ENCODE data around the gene AQP12B. TPM values are rescaled to one million over a fixed set of nuclear protein-coding genes. Genes with fewer than 3 reads are reported as not detected.
"Not testable (repeated sequence)": the region's sequence is repeated elsewhere in the genome, so short reads cannot be mapped to it uniquely, and the experiment has no call there.

Gene AQP12B
- polyA plus RNA-seq, 1 of the 3 experiments (the other 2 are of a cell fraction), result not detected

- TF ChIP-seq SMC3 (IDR thresholded peaks at IDR 0.05; ENCODE audit: low read depth, low read length), result no peak
- TF ChIP-seq POLR2AphosphoS5 (IDR thresholded peaks at IDR 0.05; ENCODE audit: low read depth, low read length), result no peak
- no peak for TF ChIP-seq FOXM1 (IDR thresholded peaks at IDR 0.05; ENCODE audit: low read depth)
- no peak for TF ChIP-seq FOXJ3 (CRISPR knock-in tag; IDR thresholded peaks at IDR 0.05)
- no peak for TF ChIP-seq RAD21 (IDR thresholded peaks at IDR 0.05; ENCODE audit: low read length)
- no peak for TF ChIP-seq MXI1 (IDR thresholded peaks at IDR 0.05; ENCODE audit: low read depth, low read length)
- TF ChIP-seq USF1 (IDR thresholded peaks at IDR 0.05; ENCODE audit: borderline replicate concordance, low read depth), result no peak
Observed at GRCh38 chr2:240662681-240663080, 20.0 kb downstream of the AQP12B start (continued).

- H3K9me3 ChIP-seq; H3K9ac ChIP-seq; H2AFZ ChIP-seq (ENCODE audit: low read depth); H3K4me3 ChIP-seq (ENCODE audit: low read depth in 2 of 2, low read length in 1 of 2); H3K4me1 ChIP-seq (ENCODE audit: control insufficient read depth in 1 of 2, insufficient read depth in 2 of 2, low read depth in 1 of 2, low read length in 1 of 2); H4K20me1 ChIP-seq (ENCODE audit: insufficient read depth); H3K79me2 ChIP-seq (ENCODE audit: insufficient read depth); DNase-seq; H3K9me2 ChIP-seq; POLR2A ChIA-PET; H3F3A ChIP-seq (replicated peaks; ENCODE audit: insufficient read depth); H3K36me3 ChIP-seq (replicated peaks in 1 of 2; ENCODE audit: control insufficient read depth in 1 of 2, insufficient read depth in 2 of 2, low read length in 1 of 2); H3K4me2 ChIP-seq; H3K27ac ChIP-seq (ENCODE audit: low read depth in 2 of 2, low read length in 1 of 2): not testable (repeated sequence)
- WGBS (ENCODE audit: low lambda C conversion rate), result 54% methylated on average over 7 of the region's 7 CpGs
- H3K27me3 ChIP-seq (ENCODE audit: insufficient read depth), result peaks cover 12% of the 10 kb centered on the region; the same call in 1 of the 2 replicates
- CTCF ChIA-PET, result interaction anchor here (1.2 kb wide), 1 partner anchor 62 kb away, joined by 3 read pairs; no protein-coding TSS in a partner anchor
Observed at GRCh38 chr2:240659883-240660282, 22.8 kb downstream of the AQP12B start.

- Histone ChIP-seq H3K4me2 (no peak overlapping the region), H3F3A (replicated peaks; ENCODE audit: insufficient read depth) (no peaks in the 10 kb centered on the region), H3K27me3 (ENCODE audit: insufficient read depth) (peaks cover 15% of the 10 kb centered on the region; the same call in 1 of the 2 replicates), H3K9me2 (no peaks in the 10 kb centered on the region), H3K9ac (no peak overlapping the region), H3K4me3 (ENCODE audit: low read depth in 2 of 2, low read length in 1 of 2) (no peak overlapping the region), H3K27ac (ENCODE audit: low read depth in 2 of 2, low read length in 1 of 2) (no peak overlapping the region), H3K79me2 (ENCODE audit: insufficient read depth) (no peaks in the 10 kb centered on the region), H2AFZ (ENCODE audit: low read depth) (0 out of 2 replicates have a peak overlapping the region, but pooled peaks have one; percentile 29), H4K20me1 (ENCODE audit: insufficient read depth) (no peaks in the 10 kb centered on the region), H3K4me1 (ENCODE audit: control insufficient read depth in 1 of 2, insufficient read depth in 2 of 2, low read depth in 1 of 2, low read length in 1 of 2) (no peaks in the 10 kb centered on the region), H3K9me3 (no peaks in the 10 kb centered on the region), H3K36me3 (replicated peaks in 1 of 2; ENCODE audit: control insufficient read depth in 1 of 2, insufficient read depth in 2 of 2, low read length in 1 of 2) (no peaks in the 10 kb centered on the region)
- no peak for DNase-seq
- WGBS (ENCODE audit: low lambda C conversion rate), result 32% methylated on average over 10 of the region's 10 CpGs
- ChIA-PET POLR2A (no interaction called here), CTCF (interaction anchor here (1.1 to 1.5 kb wide), 2 partner anchors 17 to 48 kb away, joined by 3 read pairs; no protein-coding TSS in a partner anchor)
- TF ChIP-seq CTCF (IDR thresholded peaks at IDR 0.05), result no peak
- TF ChIP-seq NFIC (IDR thresholded peaks at IDR 0.05; ENCODE audit: borderline replicate concordance), result no peak
- no peak for TF ChIP-seq EZH2phosphoT487 (IDR thresholded peaks at IDR 0.05; ENCODE audit: borderline replicate concordance, low read depth)
- no peak for TF ChIP-seq FOSL2 (IDR thresholded peaks at IDR 0.05; ENCODE audit: borderline replicate concordance, low read depth)
- no peak for TF ChIP-seq RXRA (IDR thresholded peaks at IDR 0.05; ENCODE audit: borderline replicate concordance, low read depth)
- no peak for TF ChIP-seq GABPA (IDR thresholded peaks at IDR 0.05; ENCODE audit: low read depth)
- TF ChIP-seq USF1 (IDR thresholded peaks at IDR 0.05; ENCODE audit: borderline replicate concordance, low read depth), result no peak
- TF ChIP-seq SIN3A (IDR thresholded peaks at IDR 0.05; ENCODE audit: borderline replicate concordance, low read depth, low read length), result no peak
- no peak for TF ChIP-seq REST (IDR thresholded peaks at IDR 0.05; ENCODE audit: low read depth, low read length)
Observed at GRCh38 chr2:240655931-240656886, 26.5 kb downstream of the AQP12B start.

Data from SK-N-SH (cell line).